ENCODE data around the gene GPRC5C. TPM values are rescaled to one million over a fixed set of nuclear protein-coding genes. Genes with fewer than 3 reads are reported as not detected.

The GPRC5C gene
- total and polyA plus RNA-seq, 2 of the 13 experiments (the other 11 are each of a cell fraction or from before 2014, with no cell fraction given) = 85.6 to 300 TPM

GRCh38 chr17:74431568-74432423 lies at the start of gene GPRC5C (continued):
- TF ChIP-seq RNF219 (CRISPR knock-in tag; IDR thresholded peaks at IDR 0.05) (peak; percentile 57; the same call in 1 of the 2 replicates), RXRB (CRISPR knock-in tag; IDR thresholded peaks at IDR 0.05; ENCODE audit: borderline replicate concordance) (peak; percentile 77; the same call in 1 of the 2 replicates), ZZZ3 (CRISPR knock-in tag; IDR thresholded peaks at IDR 0.05; ENCODE audit: borderline replicate concordance) (peak; percentile 35; the same call in 1 of the 2 replicates), IRF9 (CRISPR knock-in tag; IDR thresholded peaks at IDR 0.05; ENCODE audit: borderline replicate concordance) (peak; percentile 76), PLSCR1 (CRISPR knock-in tag; IDR thresholded peaks at IDR 0.05; ENCODE audit: borderline replicate concordance) (no peak), ZSCAN22 (CRISPR knock-in tag; IDR thresholded peaks at IDR 0.05) (no peak; the same call in 1 of the 2 replicates), ZNF383 (CRISPR knock-in tag; IDR thresholded peaks at IDR 0.05; ENCODE audit: borderline replicate concordance) (no peak), TEAD2 (CRISPR knock-in tag; IDR thresholded peaks at IDR 0.05) (no peak), BCLAF1 (IDR thresholded peaks at IDR 0.05) (no peak), ZNF781 (CRISPR knock-in tag; IDR thresholded peaks at IDR 0.05; ENCODE audit: borderline replicate concordance, not compliant biosample characterization) (peak; percentile 94), JUN (CRISPR knock-in tag; IDR thresholded peaks at IDR 0.05) (peak; percentile 67), NAIF1 (CRISPR knock-in tag; IDR thresholded peaks at IDR 0.05; ENCODE audit: borderline replicate concordance) (peak; percentile 86; the same call in 1 of the 2 replicates), YEATS2 (CRISPR knock-in tag; IDR thresholded peaks at IDR 0.05; ENCODE audit: borderline replicate concordance) (peak; percentile 80), ZMYM2 (CRISPR knock-in tag; IDR thresholded peaks at IDR 0.05) (no peak; the same call in 1 of the 2 replicates), IKZF1 (IDR thresholded peaks at IDR 0.05) (no peak), CBFB (CRISPR knock-in tag; IDR thresholded peaks at IDR 0.05) (peak; percentile 88), CHCHD3 (CRISPR knock-in tag; IDR thresholded peaks at IDR 0.05) (peak; percentile 82)

Data from HepG2 (cell line).